ENCODE results near the gene RDM1. TPM values are rescaled to one million over a fixed set of nuclear protein-coding genes. Genes with fewer than 3 reads are reported as not detected.
A peak's percentile ranks its signal among the peaks of the same experiment; 100 is the strongest.

The RDM1 gene
- total RNA-seq, 1 donor from 2014 or later, result 5.7 TPM

GRCh38 chr17:35972535-35972934 lies 42.0 kb upstream of the RDM1 start:
- no peaks in the 10 kb centered on the region for H3K9me3 Mint-ChIP-seq
- peaks cover 7% of the 10 kb centered on the region for H3K27me3 Mint-ChIP-seq (ENCODE audit: low read depth)
- H3K36me3 Mint-ChIP-seq (ENCODE audit: low read depth), result no peaks in the 10 kb centered on the region
- no peak overlapping the region for H3K4me3 Mint-ChIP-seq
- H3K4me1 Mint-ChIP-seq, result peaks cover 32% of the 10 kb centered on the region
- TF ChIP-seq CTCF (conservative IDR thresholded peaks at IDR 0.05), result no peak
- no peak for DNase-seq (ENCODE audit: low read depth, low spot score)
- no peak overlapping the region for H3K27ac Mint-ChIP-seq (ENCODE audit: unreplicated experiment)

GRCh38 chr17:35972066-35972465 lies 41.5 kb upstream of the RDM1 start:
- Mint-ChIP-seq H3K27ac (ENCODE audit: unreplicated experiment) (no peak overlapping the region), H3K4me1 (peaks cover 32% of the 10 kb centered on the region), H3K4me3 (no peak overlapping the region), H3K36me3 (ENCODE audit: low read depth) (no peaks in the 10 kb centered on the region), H3K9me3 (no peaks in the 10 kb centered on the region), H3K27me3 (ENCODE audit: low read depth) (peaks cover 7% of the 10 kb centered on the region)
- no peak for TF ChIP-seq CTCF (conservative IDR thresholded peaks at IDR 0.05)
- no peak for DNase-seq (ENCODE audit: low read depth, low spot score)

- peaks cover 10% of the 10 kb centered on the region for H3K27me3 Mint-ChIP-seq (ENCODE audit: low read depth)
- H3K4me3 Mint-ChIP-seq, result no peak overlapping the region
- DNase-seq (ENCODE audit: low read depth, low spot score), result peak; percentile 82
- H3K9me3 Mint-ChIP-seq, result no peaks in the 10 kb centered on the region
- H3K27ac Mint-ChIP-seq (ENCODE audit: unreplicated experiment), result no peak overlapping the region
- peaks cover 32% of the 10 kb centered on the region for H3K4me1 Mint-ChIP-seq
- TF ChIP-seq CTCF (conservative IDR thresholded peaks at IDR 0.05), result peak; percentile 90
- no peaks in the 10 kb centered on the region for H3K36me3 Mint-ChIP-seq (ENCODE audit: low read depth)
Observed at GRCh38 chr17:35969558-35970380, 39.2 kb upstream of the RDM1 start.

GRCh38 chr17:35968520-35969054 lies 38.0 kb upstream of the RDM1 start:
- H3K4me3 Mint-ChIP-seq, result no peak overlapping the region
- TF ChIP-seq CTCF (conservative IDR thresholded peaks at IDR 0.05), result no peak
- H3K27ac Mint-ChIP-seq (ENCODE audit: unreplicated experiment), result no peak overlapping the region
- no peak for DNase-seq (ENCODE audit: low read depth, low spot score)
- no peaks in the 10 kb centered on the region for H3K36me3 Mint-ChIP-seq (ENCODE audit: low read depth)
- H3K4me1 Mint-ChIP-seq, result peaks cover 26% of the 10 kb centered on the region
- peaks cover 18% of the 10 kb centered on the region for H3K27me3 Mint-ChIP-seq (ENCODE audit: low read depth)
- H3K9me3 Mint-ChIP-seq, result no peaks in the 10 kb centered on the region

- no peak for DNase-seq (ENCODE audit: low read depth, low spot score)
Observed at GRCh38 chr17:35965272-35965671, 34.7 kb upstream of the RDM1 start.

More at GRCh38 chr17:35965272-35965671, 34.7 kb upstream of the RDM1 start:
- peaks cover 5% of the 10 kb centered on the region for H3K4me1 Mint-ChIP-seq
- H3K36me3 Mint-ChIP-seq (ENCODE audit: low read depth), result no peaks in the 10 kb centered on the region
- no peak overlapping the region for H3K4me3 Mint-ChIP-seq
- no peak overlapping the region for H3K27ac Mint-ChIP-seq (ENCODE audit: unreplicated experiment)
- no peaks in the 10 kb centered on the region for H3K9me3 Mint-ChIP-seq
- no peak for TF ChIP-seq CTCF (conservative IDR thresholded peaks at IDR 0.05)
- H3K27me3 Mint-ChIP-seq (ENCODE audit: low read depth), result peaks cover 20% of the 10 kb centered on the region

Measured in neural crest cell (in vitro differentiated cells).